ENCODE results near the gene WDR90. TPM values are rescaled to one million over a fixed set of nuclear protein-coding genes. Genes with fewer than 3 reads are reported as not detected.

WDR90 gene
- total and polyA plus RNA-seq, 10 of the 15 experiments (the other 5 are each of a cell fraction or from before 2014, with no cell fraction given), result 2.0 to 65.0 (median 16.7) TPM

- TF ChIP-seq NFIC (IDR thresholded peaks at IDR 0.05; ENCODE audit: low read depth, low read length) (no peak), ZZZ3 (IDR thresholded peaks at IDR 0.05; ENCODE audit: control insufficient read depth, insufficient read length, low read depth) (no peak), ASH2L (IDR thresholded peaks at IDR 0.05; ENCODE audit: borderline replicate concordance, low read depth) (no peak), ZNF384 (IDR thresholded peaks at IDR 0.05; ENCODE audit: borderline replicate concordance, low read depth, low read length) (no peak), RUNX3 (IDR thresholded peaks at IDR 0.05; ENCODE audit: low read length) (no peak), CEBPB (IDR thresholded peaks at IDR 0.05; ENCODE audit: borderline replicate concordance in 1 of 2, low read depth in 2 of 2, low read length in 2 of 2) (no peak), SUZ12 (IDR thresholded peaks at IDR 0.05; ENCODE audit: unreplicated experiment) (no peak), RB1 (IDR thresholded peaks at IDR 0.05; ENCODE audit: borderline replicate concordance) (no peak), EP300 (IDR thresholded peaks at IDR 0.05; ENCODE audit: borderline replicate concordance in 1 of 2, control insufficient read depth in 1 of 2, low read depth in 2 of 2, low read length in 2 of 2) (no peak), SP1 (IDR thresholded peaks at IDR 0.05; ENCODE audit: low read depth, low read length) (peak; percentile 75), PBX3 (IDR thresholded peaks at IDR 0.05; ENCODE audit: insufficient replicate concordance, low read depth, low read length) (no peak), GATAD2B (conservative IDR thresholded peaks at IDR 0.05; ENCODE audit: low read depth) (no peak), WRNIP1 (IDR thresholded peaks at IDR 0.05; ENCODE audit: borderline replicate concordance, low read depth, low read length) (no peak), STAT1 (conservative IDR thresholded peaks at IDR 0.05) (no peak), POU2F2 (IDR thresholded peaks at IDR 0.05; ENCODE audit: borderline replicate concordance, low read depth, low read length) (no peak), POLR2A (IDR thresholded peaks at IDR 0.05; ENCODE audit: low read depth, low read length) (peak; percentile 55; the same call in 1 of the 2 replicates), SIN3A (IDR thresholded peaks at IDR 0.05; ENCODE audit: low read depth, low read length) (no peak), NKRF (conservative IDR thresholded peaks at IDR 0.05) (no peak), MTA3 (IDR thresholded peaks at IDR 0.05; ENCODE audit: borderline replicate concordance, low read length) (no peak), NFYB (IDR thresholded peaks at IDR 0.05; ENCODE audit: insufficient read depth, low read depth, low read length) (peak; percentile 92), KDM1A (IDR thresholded peaks at IDR 0.05; ENCODE audit: borderline replicate concordance) (no peak), CTCF (IDR thresholded peaks at IDR 0.05 in 2 of 3, conservative IDR thresholded peaks at IDR 0.05 in 1 of 3; ENCODE audit: control insufficient read depth in 2 of 3, extremely low read depth in 1 of 3, insufficient read depth in 1 of 3, low read depth in 3 of 3, low read length in 3 of 3) (no peak), SMAD5 (IDR thresholded peaks at IDR 0.05; ENCODE audit: low read depth) (no peak), CREM (IDR thresholded peaks at IDR 0.05; ENCODE audit: low read depth) (no peak), ZNF274 (IDR thresholded peaks at IDR 0.05; ENCODE audit: insufficient read depth, insufficient read length) (no peak)
These were observed 65.7 kb downstream of the WDR90 start, which contains the start of gene METRN (continued) for GRCh38 chr16:714558-715476.
